Liver (tissue), 3 donors: ENCODE data around the gene PAQR9.

Experiments used
- GABPA ChIP-seq, 2 donors: IDR thresholded peaks in 1 of 2; conservative IDR thresholded peaks in 1 of 2; 2 replicates each; pipeline ENCODE4 v1.6.1; 2016; ENCODE audit warnings: antibody characterized with exemption in 2 of 2, mild to moderate bottlenecking in 1 of 2, moderate library complexity in 1 of 2
- TF ChIP-seq, protein P1 (sequence below): fragments of 150-350 bp; IDR thresholded peaks from 2 replicates; pipeline ENCODE4 v1.5.1; 2017; ENCODE audit warnings: improper control_type of control experiment, low read depth, low read length; ENCODE audit not compliant: missing input control
- TF ChIP-seq, protein P2 (sequence below): IDR thresholded peaks from 2 replicates; pipeline ENCODE4 v1.6.1; 2016; ENCODE audit warnings: antibody characterized with exemption
- donor health status: healthy.
- donor health status: healthy.

DNA sequence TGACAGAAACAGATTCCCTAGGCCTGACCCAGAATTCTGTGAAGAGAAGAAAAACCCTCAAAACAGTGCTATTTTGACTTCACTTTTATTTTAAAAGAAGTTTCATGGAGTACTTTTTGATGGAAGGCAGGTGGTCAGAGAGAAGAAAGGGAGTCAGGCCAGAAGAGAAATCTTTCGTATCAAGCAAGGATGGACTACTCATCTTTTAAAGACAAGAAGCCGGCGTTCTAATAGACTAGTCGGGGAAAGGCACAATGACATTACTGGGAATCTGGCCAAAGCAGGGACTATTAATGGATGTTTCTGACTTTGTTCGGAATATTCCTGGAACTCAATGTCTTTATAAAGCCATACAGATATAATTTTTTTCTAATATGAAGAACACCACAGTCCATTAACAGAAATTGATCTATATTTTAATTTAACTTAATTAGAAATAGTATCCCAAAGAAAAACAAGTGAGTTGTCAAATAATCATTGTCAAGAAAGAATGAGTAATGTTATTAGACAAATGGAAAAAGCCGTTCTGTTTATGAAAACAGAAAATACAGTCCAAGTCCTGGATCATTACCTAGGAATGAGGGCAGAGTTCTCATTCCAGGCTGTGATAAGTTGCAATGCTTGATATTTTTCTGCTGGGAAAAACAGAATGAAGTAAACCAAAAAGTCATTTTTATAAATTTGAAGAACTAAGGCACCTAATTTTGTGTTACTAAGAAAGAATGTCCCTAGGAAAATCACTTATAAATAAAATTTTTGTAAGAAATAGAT is 50.9 kb downstream of the PAQR9 start:
- TF ChIP-seq, protein P1, sequence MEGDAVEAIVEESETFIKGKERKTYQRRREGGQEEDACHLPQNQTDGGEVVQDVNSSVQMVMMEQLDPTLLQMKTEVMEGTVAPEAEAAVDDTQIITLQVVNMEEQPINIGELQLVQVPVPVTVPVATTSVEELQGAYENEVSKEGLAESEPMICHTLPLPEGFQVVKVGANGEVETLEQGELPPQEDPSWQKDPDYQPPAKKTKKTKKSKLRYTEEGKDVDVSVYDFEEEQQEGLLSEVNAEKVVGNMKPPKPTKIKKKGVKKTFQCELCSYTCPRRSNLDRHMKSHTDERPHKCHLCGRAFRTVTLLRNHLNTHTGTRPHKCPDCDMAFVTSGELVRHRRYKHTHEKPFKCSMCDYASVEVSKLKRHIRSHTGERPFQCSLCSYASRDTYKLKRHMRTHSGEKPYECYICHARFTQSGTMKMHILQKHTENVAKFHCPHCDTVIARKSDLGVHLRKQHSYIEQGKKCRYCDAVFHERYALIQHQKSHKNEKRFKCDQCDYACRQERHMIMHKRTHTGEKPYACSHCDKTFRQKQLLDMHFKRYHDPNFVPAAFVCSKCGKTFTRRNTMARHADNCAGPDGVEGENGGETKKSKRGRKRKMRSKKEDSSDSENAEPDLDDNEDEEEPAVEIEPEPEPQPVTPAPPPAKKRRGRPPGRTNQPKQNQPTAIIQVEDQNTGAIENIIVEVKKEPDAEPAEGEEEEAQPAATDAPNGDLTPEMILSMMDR, result no peak
- TF ChIP-seq GABPA (IDR thresholded peaks at IDR 0.05 in 1 of 2, conservative IDR thresholded peaks at IDR 0.05 in 1 of 2), result no peak
- TF ChIP-seq, protein P2, sequence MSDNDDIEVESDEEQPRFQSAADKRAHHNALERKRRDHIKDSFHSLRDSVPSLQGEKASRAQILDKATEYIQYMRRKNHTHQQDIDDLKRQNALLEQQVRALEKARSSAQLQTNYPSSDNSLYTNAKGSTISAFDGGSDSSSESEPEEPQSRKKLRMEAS, result no peak
